GM23338 (cell line): ENCODE data around the gene PLG. TPM values are rescaled to one million over a fixed set of nuclear protein-coding genes. Genes with fewer than 3 reads are reported as not detected.

Experiments
- ATAC-seq: fragments of 200-7000 bp; cut with Tn5 transposase; 3 replicates; pipeline ENCODE4 v1.9.1; 2020
- DNase-seq: peaks from one replicate; pipeline ENCODE4 v3.0.0-alpha.2; 2015; ENCODE audit warnings: low spot score
- H2AFZ ChIP-seq: fragments of 200-600 bp; sonication (generic); 2 replicates; pipeline ENCODE4 v1.8.0; 2016; ENCODE audit warnings: antibody characterized with exemption, mild to moderate bottlenecking, moderate library complexity
- H3F3A ChIP-seq: fragments of 200-600 bp; sonication (generic); replicated peaks from 2 replicates; pipeline ENCODE4 v1.8.0; 2017; ENCODE audit warnings: antibody characterized with exemption, mixed run types, low read depth
- H3K27ac ChIP-seq: fragments of 200-600 bp; sonication (generic); 2 replicates; pipeline ENCODE4 v1.6.1; 2016; ENCODE audit warnings: low read depth
- H3K27me3 ChIP-seq: fragments of 200-600 bp; sonication (generic); 2 replicates; pipeline ENCODE4 v1.8.0; 2016; ENCODE audit warnings: mild to moderate bottlenecking, mixed run types, moderate library complexity; ENCODE audit not compliant: insufficient read depth
- H3K36me3 ChIP-seq: fragments of 200-600 bp; sonication (generic); 2 replicates; pipeline ENCODE4 v1.8.0; 2016; ENCODE audit warnings: mild to moderate bottlenecking; ENCODE audit not compliant: insufficient read depth
- H3K4me1 ChIP-seq: fragments of 200-600 bp; sonication (generic); 2 replicates; pipeline ENCODE4 v1.8.0; 2016; ENCODE audit warnings: mild to moderate bottlenecking, moderate library complexity; ENCODE audit not compliant: insufficient read depth
- H3K4me2 ChIP-seq: fragments of 200-600 bp; sonication (generic); 2 replicates; pipeline ENCODE4 v1.7.1; 2017; ENCODE audit warnings: mixed run types
- H3K4me3 ChIP-seq: fragments of 200-600 bp; sonication (generic); 2 replicates; pipeline ENCODE4 v1.6.1; 2016; ENCODE audit warnings: mixed run types
- H3K79me2 ChIP-seq: fragments of 200-600 bp; sonication (generic); replicated peaks from 2 replicates; pipeline ENCODE4 v1.8.0; 2017; ENCODE audit warnings: mild to moderate bottlenecking; ENCODE audit not compliant: insufficient read depth
- H3K9me2 ChIP-seq: fragments of 200-600 bp; sonication (generic); 2 replicates; pipeline ENCODE4 v1.8.0; 2017; ENCODE audit not compliant: insufficient read depth
- H4K20me1 ChIP-seq: fragments of 200-600 bp; sonication (generic); replicated peaks from 2 replicates; pipeline ENCODE4 v1.8.0; 2017; ENCODE audit warnings: mild to moderate bottlenecking; ENCODE audit not compliant: insufficient read depth
- H3K27ac Mint-ChIP-seq: 2 replicates; pipeline ENCODE4 v1.8.0; 2020; ENCODE audit warnings: inconsistent platforms, mild to moderate bottlenecking, moderate library complexity, mixed read lengths
- H3K27me3 Mint-ChIP-seq: 3 replicates; pipeline ENCODE4 v1.8.0; 2022; ENCODE audit warnings: low read depth, mild to moderate bottlenecking, moderate library complexity, mixed read lengths, inconsistent platforms; ENCODE audit not compliant: insufficient read depth, poor library complexity
- H3K36me3 Mint-ChIP-seq: 3 replicates; pipeline ENCODE4 v1.8.0; 2021; ENCODE audit warnings: low read depth, mild to moderate bottlenecking, inconsistent platforms, moderate library complexity, mixed read lengths
- H3K4me1 Mint-ChIP-seq: 3 replicates; pipeline ENCODE4 v1.8.0; 2020; ENCODE audit warnings: mild to moderate bottlenecking, inconsistent platforms, mixed read lengths
- H3K4me3 Mint-ChIP-seq: 3 replicates; pipeline ENCODE4 v1.8.0; 2021; ENCODE audit warnings: moderate library complexity, mild to moderate bottlenecking, inconsistent platforms, mixed read lengths
- H3K9me3 Mint-ChIP-seq: 3 replicates; pipeline ENCODE4 v1.8.0; 2020; ENCODE audit warnings: moderate library complexity, mild to moderate bottlenecking, inconsistent platforms, mixed read lengths
- CREB1 ChIP-seq: fragments of 250-450 bp; sonication (Bioruptor Pico); IDR thresholded peaks from 2 replicates; pipeline ENCODE4 v1.5.0; 2020; ENCODE audit warnings: low read depth, mild to moderate bottlenecking, moderate library complexity
- EZH2 ChIP-seq: fragments of 200-600 bp; sonication (generic); IDR thresholded peaks from one replicate; pipeline ENCODE4 v1.8.0; 2017; ENCODE audit warnings: antibody characterized with exemption, mild to moderate bottlenecking, low read depth; ENCODE audit not compliant: unreplicated experiment
- JUNB ChIP-seq: IDR thresholded peaks from one replicate; pipeline ENCODE4 v1.6.1; 2016; ENCODE audit warnings: antibody characterized with exemption; ENCODE audit not compliant: unreplicated experiment
- NANOG ChIP-seq: IDR thresholded peaks from 2 replicates; pipeline ENCODE4 v1.6.1; 2016; ENCODE audit warnings: antibody characterized with exemption, borderline replicate concordance
- POLR2AphosphoS5 ChIP-seq: IDR thresholded peaks from 2 replicates; pipeline ENCODE4 v1.6.1; 2016; ENCODE audit warnings: antibody characterized with exemption, low read depth
- STAT1 ChIP-seq: IDR thresholded peaks from one replicate; pipeline ENCODE4 v1.6.1; 2016; ENCODE audit warnings: antibody characterized with exemption; ENCODE audit not compliant: unreplicated experiment
- ZNF114 ChIP-seq: fragments of 250-450 bp; sonication (Bioruptor Pico); IDR thresholded peaks from 2 replicates; pipeline ENCODE4 v1.5.0; 2020; ENCODE audit warnings: mild to moderate bottlenecking, moderate library complexity
- ZNF331 ChIP-seq: fragments of 250-450 bp; sonication (Bioruptor Pico); IDR thresholded peaks from 2 replicates; pipeline ENCODE4 v1.5.0; 2020; ENCODE audit warnings: low read depth, mild to moderate bottlenecking, moderate library complexity
- polyA plus RNA-seq: library from polyadenylated mRNA; unstranded; fragments of >200 nt; fragmentation: Nextera tagmentation; extraction: Ambion mirVana; gene quantifications from 2 replicates; pipeline ENCODE4 v1.2.1, GENCODE V29; 2016
- total RNA-seq: library from RNA; depleted of rRNA; stranded (reverse); fragments of >200 nt; shearing (Covaris generic); gene quantifications from 2 replicates; pipeline ENCODE4 v1.2.3, GENCODE V29; 2014
- TF ChIP-seq, protein P1 (sequence below), 2 experiments: fragments of 200-600 bp in 1 of 2; sonication (generic) in 1 of 2; conservative IDR thresholded peaks; 2 replicates each; pipeline versions ENCODE4 v1.5.1 to v1.6.1; 2016 to 2017; ENCODE audit warnings: antibody characterized with exemption in 2 of 2, low read depth in 2 of 2, mild to moderate bottlenecking in 2 of 2, moderate library complexity in 1 of 2
- TF ChIP-seq, protein P2 (sequence below): IDR thresholded peaks from 2 replicates; pipeline ENCODE4 v1.6.1; 2016; ENCODE audit warnings: antibody characterized with exemption
- TF ChIP-seq, protein P3 (sequence below): fragments of 250-450 bp; sonication (Bioruptor Pico); IDR thresholded peaks from 2 replicates; pipeline ENCODE4 v1.5.0; 2020; ENCODE audit warnings: mild to moderate bottlenecking, moderate library complexity
- TF ChIP-seq, protein P4 (sequence below): IDR thresholded peaks from one replicate; pipeline ENCODE4 v1.6.1; 2018; ENCODE audit warnings: antibody characterized with exemption; ENCODE audit not compliant: unreplicated experiment

The PLG gene
- total and polyA plus RNA-seq, 2 experiments from 2014 or later, result not detected

DNA sequence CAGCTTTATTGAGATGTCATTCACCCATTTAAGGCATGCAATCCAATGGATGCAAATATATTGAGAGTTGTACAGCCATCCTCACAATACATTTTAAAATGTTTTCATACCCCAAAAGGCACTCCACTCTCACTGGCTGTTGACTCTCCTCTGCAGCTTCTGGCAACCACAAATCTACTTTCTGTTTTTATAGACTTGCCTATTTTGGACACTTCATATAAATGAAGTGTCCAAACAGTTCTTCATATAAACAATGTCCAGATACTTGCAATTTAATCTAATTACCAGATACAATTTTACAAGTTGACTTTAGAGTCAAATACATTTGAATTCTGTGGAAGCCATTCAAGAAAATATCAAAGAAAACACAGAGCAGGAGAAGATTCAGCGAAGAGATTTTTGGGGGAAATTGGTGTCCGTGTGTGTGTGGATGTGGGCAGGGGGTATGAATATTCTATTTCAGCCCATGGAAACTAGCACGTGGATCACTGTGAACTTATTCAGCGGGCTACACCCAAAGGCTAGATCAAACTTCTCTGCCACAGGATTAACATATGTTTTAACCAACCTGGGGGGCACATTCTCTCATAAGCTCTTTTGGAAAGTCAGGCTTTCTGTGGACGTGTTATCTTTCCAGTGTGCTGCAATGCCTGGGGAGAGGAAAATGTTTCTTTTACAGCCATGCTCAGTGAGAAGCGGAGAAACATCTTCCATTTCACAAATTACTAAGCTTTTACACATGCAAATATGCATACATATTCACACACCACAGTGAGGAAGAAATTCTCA, 73.9 kb downstream of the PLG start:
- Mint-ChIP-seq H3K27ac (no peak overlapping the region), H3K27me3 (peaks cover 2% of the 10 kb centered on the region), H3K4me1 (peaks cover 3% of the 10 kb centered on the region; the same call in 2 of the 3 replicates), H3K4me3 (no peak overlapping the region), H3K9me3 (no peaks in the 10 kb centered on the region), H3K36me3 (no peaks in the 10 kb centered on the region)
- Histone ChIP-seq H3K4me3 (no peak overlapping the region), H3K9me2 (no peaks in the 10 kb centered on the region), H3K79me2 (no peaks in the 10 kb centered on the region), H3K27me3 (no peaks in the 10 kb centered on the region), H3K4me1 (no peaks in the 10 kb centered on the region), H3K4me2 (no peak overlapping the region), H3K36me3 (no peaks in the 10 kb centered on the region), H2AFZ (no peak overlapping the region), H3K27ac (no peak overlapping the region), H3F3A (no peaks in the 10 kb centered on the region), H4K20me1 (no peaks in the 10 kb centered on the region)
- DNase-seq (no peak), ATAC-seq (no peak)
- no peak for TF ChIP-seq JUNB
- TF ChIP-seq CREB1 (CRISPR knock-in tag), result no peak
- no peak for TF ChIP-seq POLR2AphosphoS5
- no peak for TF ChIP-seq EZH2
- TF ChIP-seq ZNF114 (CRISPR knock-in tag), result no peak
- TF ChIP-seq, protein P1, sequence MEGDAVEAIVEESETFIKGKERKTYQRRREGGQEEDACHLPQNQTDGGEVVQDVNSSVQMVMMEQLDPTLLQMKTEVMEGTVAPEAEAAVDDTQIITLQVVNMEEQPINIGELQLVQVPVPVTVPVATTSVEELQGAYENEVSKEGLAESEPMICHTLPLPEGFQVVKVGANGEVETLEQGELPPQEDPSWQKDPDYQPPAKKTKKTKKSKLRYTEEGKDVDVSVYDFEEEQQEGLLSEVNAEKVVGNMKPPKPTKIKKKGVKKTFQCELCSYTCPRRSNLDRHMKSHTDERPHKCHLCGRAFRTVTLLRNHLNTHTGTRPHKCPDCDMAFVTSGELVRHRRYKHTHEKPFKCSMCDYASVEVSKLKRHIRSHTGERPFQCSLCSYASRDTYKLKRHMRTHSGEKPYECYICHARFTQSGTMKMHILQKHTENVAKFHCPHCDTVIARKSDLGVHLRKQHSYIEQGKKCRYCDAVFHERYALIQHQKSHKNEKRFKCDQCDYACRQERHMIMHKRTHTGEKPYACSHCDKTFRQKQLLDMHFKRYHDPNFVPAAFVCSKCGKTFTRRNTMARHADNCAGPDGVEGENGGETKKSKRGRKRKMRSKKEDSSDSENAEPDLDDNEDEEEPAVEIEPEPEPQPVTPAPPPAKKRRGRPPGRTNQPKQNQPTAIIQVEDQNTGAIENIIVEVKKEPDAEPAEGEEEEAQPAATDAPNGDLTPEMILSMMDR (conservative IDR thresholded peaks at IDR 0.05; ENCODE audit: low read depth in 2 of 2), result no peak
- no peak for TF ChIP-seq NANOG
- TF ChIP-seq, protein P2, sequence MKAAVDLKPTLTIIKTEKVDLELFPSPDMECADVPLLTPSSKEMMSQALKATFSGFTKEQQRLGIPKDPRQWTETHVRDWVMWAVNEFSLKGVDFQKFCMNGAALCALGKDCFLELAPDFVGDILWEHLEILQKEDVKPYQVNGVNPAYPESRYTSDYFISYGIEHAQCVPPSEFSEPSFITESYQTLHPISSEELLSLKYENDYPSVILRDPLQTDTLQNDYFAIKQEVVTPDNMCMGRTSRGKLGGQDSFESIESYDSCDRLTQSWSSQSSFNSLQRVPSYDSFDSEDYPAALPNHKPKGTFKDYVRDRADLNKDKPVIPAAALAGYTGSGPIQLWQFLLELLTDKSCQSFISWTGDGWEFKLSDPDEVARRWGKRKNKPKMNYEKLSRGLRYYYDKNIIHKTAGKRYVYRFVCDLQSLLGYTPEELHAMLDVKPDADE, result no peak
- TF ChIP-seq, protein P3, sequence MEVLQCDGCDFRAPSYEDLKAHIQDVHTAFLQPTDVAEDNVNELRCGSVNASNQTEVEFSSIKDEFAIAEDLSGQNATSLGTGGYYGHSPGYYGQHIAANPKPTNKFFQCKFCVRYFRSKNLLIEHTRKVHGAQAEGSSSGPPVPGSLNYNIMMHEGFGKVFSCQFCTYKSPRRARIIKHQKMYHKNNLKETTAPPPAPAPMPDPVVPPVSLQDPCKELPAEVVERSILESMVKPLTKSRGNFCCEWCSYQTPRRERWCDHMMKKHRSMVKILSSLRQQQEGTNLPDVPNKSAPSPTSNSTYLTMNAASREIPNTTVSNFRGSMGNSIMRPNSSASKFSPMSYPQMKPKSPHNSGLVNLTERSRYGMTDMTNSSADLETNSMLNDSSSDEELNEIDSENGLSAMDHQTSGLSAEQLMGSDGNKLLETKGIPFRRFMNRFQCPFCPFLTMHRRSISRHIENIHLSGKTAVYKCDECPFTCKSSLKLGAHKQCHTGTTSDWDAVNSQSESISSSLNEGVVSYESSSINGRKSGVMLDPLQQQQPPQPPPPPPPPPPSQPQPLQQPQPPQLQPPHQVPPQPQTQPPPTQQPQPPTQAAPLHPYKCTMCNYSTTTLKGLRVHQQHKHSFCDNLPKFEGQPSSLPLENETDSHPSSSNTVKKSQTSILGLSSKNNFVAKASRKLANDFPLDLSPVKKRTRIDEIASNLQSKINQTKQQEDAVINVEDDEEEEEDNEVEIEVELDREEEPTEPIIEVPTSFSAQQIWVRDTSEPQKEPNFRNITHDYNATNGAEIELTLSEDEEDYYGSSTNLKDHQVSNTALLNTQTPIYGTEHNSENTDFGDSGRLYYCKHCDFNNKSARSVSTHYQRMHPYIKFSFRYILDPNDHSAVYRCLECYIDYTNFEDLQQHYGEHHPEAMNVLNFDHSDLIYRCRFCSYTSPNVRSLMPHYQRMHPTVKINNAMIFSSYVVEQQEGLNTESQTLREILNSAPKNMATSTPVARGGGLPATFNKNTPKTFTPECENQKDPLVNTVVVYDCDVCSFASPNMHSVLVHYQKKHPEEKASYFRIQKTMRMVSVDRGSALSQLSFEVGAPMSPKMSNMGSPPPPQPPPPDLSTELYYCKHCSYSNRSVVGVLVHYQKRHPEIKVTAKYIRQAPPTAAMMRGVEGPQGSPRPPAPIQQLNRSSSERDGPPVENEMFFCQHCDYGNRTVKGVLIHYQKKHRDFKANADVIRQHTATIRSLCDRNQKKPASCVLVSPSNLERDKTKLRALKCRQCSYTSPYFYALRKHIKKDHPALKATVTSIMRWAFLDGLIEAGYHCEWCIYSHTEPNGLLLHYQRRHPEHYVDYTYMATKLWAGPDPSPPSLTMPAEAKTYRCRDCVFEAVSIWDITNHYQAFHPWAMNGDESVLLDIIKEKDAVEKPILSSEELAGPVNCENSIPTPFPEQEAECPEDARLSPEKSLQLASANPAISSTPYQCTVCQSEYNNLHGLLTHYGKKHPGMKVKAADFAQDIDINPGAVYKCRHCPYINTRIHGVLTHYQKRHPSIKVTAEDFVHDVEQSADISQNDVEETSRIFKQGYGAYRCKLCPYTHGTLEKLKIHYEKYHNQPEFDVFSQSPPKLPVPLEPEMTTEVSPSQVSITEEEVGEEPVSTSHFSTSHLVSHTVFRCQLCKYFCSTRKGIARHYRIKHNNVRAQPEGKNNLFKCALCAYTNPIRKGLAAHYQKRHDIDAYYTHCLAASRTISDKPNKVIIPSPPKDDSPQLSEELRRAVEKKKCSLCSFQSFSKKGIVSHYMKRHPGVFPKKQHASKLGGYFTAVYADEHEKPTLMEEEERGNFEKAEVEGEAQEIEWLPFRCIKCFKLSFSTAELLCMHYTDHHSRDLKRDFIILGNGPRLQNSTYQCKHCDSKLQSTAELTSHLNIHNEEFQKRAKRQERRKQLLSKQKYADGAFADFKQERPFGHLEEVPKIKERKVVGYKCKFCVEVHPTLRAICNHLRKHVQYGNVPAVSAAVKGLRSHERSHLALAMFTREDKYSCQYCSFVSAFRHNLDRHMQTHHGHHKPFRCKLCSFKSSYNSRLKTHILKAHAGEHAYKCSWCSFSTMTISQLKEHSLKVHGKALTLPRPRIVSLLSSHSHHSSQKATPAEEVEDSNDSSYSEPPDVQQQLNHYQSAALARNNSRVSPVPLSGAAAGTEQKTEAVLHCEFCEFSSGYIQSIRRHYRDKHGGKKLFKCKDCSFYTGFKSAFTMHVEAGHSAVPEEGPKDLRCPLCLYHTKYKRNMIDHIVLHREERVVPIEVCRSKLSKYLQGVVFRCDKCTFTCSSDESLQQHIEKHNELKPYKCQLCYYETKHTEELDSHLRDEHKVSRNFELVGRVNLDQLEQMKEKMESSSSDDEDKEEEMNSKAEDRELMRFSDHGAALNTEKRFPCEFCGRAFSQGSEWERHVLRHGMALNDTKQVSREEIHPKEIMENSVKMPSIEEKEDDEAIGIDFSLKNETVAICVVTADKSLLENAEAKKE, result no peak
- TF ChIP-seq ZNF331, result no peak
- TF ChIP-seq, protein P4, sequence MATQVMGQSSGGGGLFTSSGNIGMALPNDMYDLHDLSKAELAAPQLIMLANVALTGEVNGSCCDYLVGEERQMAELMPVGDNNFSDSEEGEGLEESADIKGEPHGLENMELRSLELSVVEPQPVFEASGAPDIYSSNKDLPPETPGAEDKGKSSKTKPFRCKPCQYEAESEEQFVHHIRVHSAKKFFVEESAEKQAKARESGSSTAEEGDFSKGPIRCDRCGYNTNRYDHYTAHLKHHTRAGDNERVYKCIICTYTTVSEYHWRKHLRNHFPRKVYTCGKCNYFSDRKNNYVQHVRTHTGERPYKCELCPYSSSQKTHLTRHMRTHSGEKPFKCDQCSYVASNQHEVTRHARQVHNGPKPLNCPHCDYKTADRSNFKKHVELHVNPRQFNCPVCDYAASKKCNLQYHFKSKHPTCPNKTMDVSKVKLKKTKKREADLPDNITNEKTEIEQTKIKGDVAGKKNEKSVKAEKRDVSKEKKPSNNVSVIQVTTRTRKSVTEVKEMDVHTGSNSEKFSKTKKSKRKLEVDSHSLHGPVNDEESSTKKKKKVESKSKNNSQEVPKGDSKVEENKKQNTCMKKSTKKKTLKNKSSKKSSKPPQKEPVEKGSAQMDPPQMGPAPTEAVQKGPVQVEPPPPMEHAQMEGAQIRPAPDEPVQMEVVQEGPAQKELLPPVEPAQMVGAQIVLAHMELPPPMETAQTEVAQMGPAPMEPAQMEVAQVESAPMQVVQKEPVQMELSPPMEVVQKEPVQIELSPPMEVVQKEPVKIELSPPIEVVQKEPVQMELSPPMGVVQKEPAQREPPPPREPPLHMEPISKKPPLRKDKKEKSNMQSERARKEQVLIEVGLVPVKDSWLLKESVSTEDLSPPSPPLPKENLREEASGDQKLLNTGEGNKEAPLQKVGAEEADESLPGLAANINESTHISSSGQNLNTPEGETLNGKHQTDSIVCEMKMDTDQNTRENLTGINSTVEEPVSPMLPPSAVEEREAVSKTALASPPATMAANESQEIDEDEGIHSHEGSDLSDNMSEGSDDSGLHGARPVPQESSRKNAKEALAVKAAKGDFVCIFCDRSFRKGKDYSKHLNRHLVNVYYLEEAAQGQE, result no peak
- TF ChIP-seq STAT1, result no peak
